ENCODE results near the gene TYMS.
A peak's percentile ranks its signal among the peaks of the same experiment; 100 is the strongest.

TYMS gene

GRCh38 chr18:657311-658000 is at the start of gene TYMS:
Gene TYMS (plus strand): TSS chr18:657653. CDS start chr18:657743, 90 bp downstream.
- H2AFZ ChIP-seq (ENCODE audit: low read depth, low read length) = peak within 1 kb of the TSS; percentile 48
- TF ChIP-seq EZH2phosphoT487 (IDR thresholded peaks at IDR 0.05; ENCODE audit: low read depth) = no peak

GRCh38 chr18:607930-608329 is 49.5 kb upstream of the TYMS start:
- Histone ChIP-seq H4K20me1 (ENCODE audit: insufficient read depth, low read length) (no peaks in the 10 kb centered on the region), H3K79me2 (ENCODE audit: low read length) (no peaks in the 10 kb centered on the region), H3K4me2 (ENCODE audit: low read length) (peak overlapping the region; percentile 67), H3K27me3 (ENCODE audit: low read depth, low read length) (peaks cover 10% of the 10 kb centered on the region), H3K4me1 (ENCODE audit: low read length) (peaks cover 10% of the 10 kb centered on the region), H3K36me3 (replicated peaks; ENCODE audit: low read depth, low read length) (no peaks in the 10 kb centered on the region), H3K27ac (ENCODE audit: low read length) (no peak overlapping the region), H3K9me3 (ENCODE audit: insufficient read depth, low read length) (no peaks in the 10 kb centered on the region), H3K9ac (ENCODE audit: low read length) (no peak overlapping the region; the same call in 1 of the 2 replicates), H3K4me3 (ENCODE audit: low read length) (no peak overlapping the region), H2AFZ (ENCODE audit: low read depth, low read length) (no peak overlapping the region)
- TF ChIP-seq CTCF (IDR thresholded peaks at IDR 0.05; ENCODE audit: low read depth, low read length) (no peak), EZH2phosphoT487 (IDR thresholded peaks at IDR 0.05; ENCODE audit: low read depth) (no peak)

More at GRCh38 chr18:657311-658000, at the start of gene TYMS:
- H4K20me1 ChIP-seq (ENCODE audit: insufficient read depth, low read length) = peaks cover 9% of the 10 kb centered on the region
- peak within 1 kb of the TSS; percentile 87 for H3K9ac ChIP-seq (ENCODE audit: low read length)
- H3K36me3 ChIP-seq (replicated peaks; ENCODE audit: low read depth, low read length) = peaks cover 32% of the 10 kb centered on the region
- H3K27me3 ChIP-seq (ENCODE audit: low read depth, low read length) = no peaks in the 10 kb centered on the region
- peak within 1 kb of the TSS; percentile 82 for H3K4me2 ChIP-seq (ENCODE audit: low read length)
- H3K27ac ChIP-seq (ENCODE audit: low read length) = peak within 1 kb of the TSS; percentile 67
- H3K9me3 ChIP-seq (ENCODE audit: insufficient read depth, low read length) = no peaks in the 10 kb centered on the region
- H3K4me3 ChIP-seq (ENCODE audit: low read length) = peak within 1 kb of the TSS; percentile 91
- peaks cover 51% of the 10 kb centered on the region for H3K79me2 ChIP-seq (ENCODE audit: low read length)
- H3K4me1 ChIP-seq (ENCODE audit: low read length) = peaks cover 11% of the 10 kb centered on the region

- H4K20me1 ChIP-seq (ENCODE audit: insufficient read depth, low read length) = no peaks in the 10 kb centered on the region
- no peak overlapping the region for H3K4me3 ChIP-seq (ENCODE audit: low read length)
- no peak overlapping the region for H3K4me2 ChIP-seq (ENCODE audit: low read length)
- H3K27me3 ChIP-seq (ENCODE audit: low read depth, low read length) = peaks cover 3% of the 10 kb centered on the region; the same call in 1 of the 2 replicates
- H2AFZ ChIP-seq (ENCODE audit: low read depth, low read length) = no peak overlapping the region
- no peak overlapping the region for H3K27ac ChIP-seq (ENCODE audit: low read length)
- H3K79me2 ChIP-seq (ENCODE audit: low read length) = no peaks in the 10 kb centered on the region
- peaks cover 26% of the 10 kb centered on the region for H3K4me1 ChIP-seq (ENCODE audit: low read length)
- no peak for TF ChIP-seq CTCF (IDR thresholded peaks at IDR 0.05; ENCODE audit: low read depth, low read length)
- TF ChIP-seq EZH2phosphoT487 (IDR thresholded peaks at IDR 0.05; ENCODE audit: low read depth) = no peak
- no peak overlapping the region for H3K9ac ChIP-seq (ENCODE audit: low read length)
- no peaks in the 10 kb centered on the region for H3K36me3 ChIP-seq (replicated peaks; ENCODE audit: low read depth, low read length)
- H3K9me3 ChIP-seq (ENCODE audit: insufficient read depth, low read length) = no peaks in the 10 kb centered on the region
Observed at GRCh38 chr18:610214-610928, 47.1 kb upstream of the TYMS start.

GRCh38 chr18:612156-612555 is 45.3 kb upstream of the TYMS start:
- Histone ChIP-seq H3K4me2 (ENCODE audit: low read length) (no peak overlapping the region), H3K4me1 (ENCODE audit: low read length) (peaks cover 39% of the 10 kb centered on the region), H3K27me3 (ENCODE audit: low read depth, low read length) (no peaks in the 10 kb centered on the region), H4K20me1 (ENCODE audit: insufficient read depth, low read length) (no peaks in the 10 kb centered on the region), H3K4me3 (ENCODE audit: low read length) (no peak overlapping the region), H2AFZ (ENCODE audit: low read depth, low read length) (no peak overlapping the region), H3K27ac (ENCODE audit: low read length) (no peak overlapping the region), H3K79me2 (ENCODE audit: low read length) (no peaks in the 10 kb centered on the region), H3K9ac (ENCODE audit: low read length) (no peak overlapping the region), H3K9me3 (ENCODE audit: insufficient read depth, low read length) (no peaks in the 10 kb centered on the region), H3K36me3 (replicated peaks; ENCODE audit: low read depth, low read length) (no peaks in the 10 kb centered on the region)
- no peak for TF ChIP-seq CTCF (IDR thresholded peaks at IDR 0.05; ENCODE audit: low read depth, low read length)
- no peak for TF ChIP-seq EZH2phosphoT487 (IDR thresholded peaks at IDR 0.05; ENCODE audit: low read depth)

All from OCI-LY3 (cell line).